Natural killer cell (primary cell): ENCODE data around the gene SORL1. TPM values are rescaled to one million over a fixed set of nuclear protein-coding genes. Genes with fewer than 3 reads are reported as not detected.
"Not testable (repeated sequence)": the region's sequence is repeated elsewhere in the genome, so short reads cannot be mapped to it uniquely, and the experiment has no call there.

Source experiments
- ATAC-seq, 3 donors: fragments of 150-1000 bp in 2 of 3; fragments of 200-7000 bp in 1 of 3; cut with Tn5 transposase; 1 replicate in 1 of 3; 2 replicates in 2 of 3; pipeline ENCODE4 v1.10.0; 2021; ENCODE audit warnings: mild to moderate bottlenecking in 2 of 3, moderate library complexity in 2 of 3
- DNase-seq, 2 donors: peaks; one replicate each; pipeline versions ENCODE4 v3.0.0 to v3.0.0-alpha.2; 2013 to 2021; ENCODE audit warnings: mixed read lengths in 1 of 2
- H3K27ac ChIP-seq: one replicate; pipeline ENCODE4 v1.5.1; 2013; ENCODE audit warnings: mild to moderate bottlenecking, low read length
- H3K27me3 ChIP-seq: one replicate; pipeline ENCODE4 v1.6.1; 2013; ENCODE audit warnings: low read length; ENCODE audit not compliant: control insufficient read depth, insufficient read depth
- H3K36me3 ChIP-seq: one replicate; pipeline ENCODE4 v1.6.1; 2013; ENCODE audit warnings: low read length; ENCODE audit not compliant: control insufficient read depth, insufficient read depth
- H3K4me1 ChIP-seq: one replicate; pipeline ENCODE4 v1.6.1; 2013; ENCODE audit warnings: low read length; ENCODE audit not compliant: control insufficient read depth, insufficient read depth
- H3K4me3 ChIP-seq: one replicate; pipeline ENCODE4 v1.5.1; 2013; ENCODE audit warnings: low read length
- H3K9me3 ChIP-seq: one replicate; pipeline ENCODE4 v1.6.1; 2013; ENCODE audit warnings: low read length; ENCODE audit not compliant: control insufficient read depth, insufficient read depth
- H3K27ac Mint-ChIP-seq, 2 donors: one replicate each; pipeline ENCODE4 v1.8.0; 2022; ENCODE audit warnings: mild to moderate bottlenecking in 2 of 2, mixed read lengths in 2 of 2, moderate library complexity in 1 of 2
- H3K27me3 Mint-ChIP-seq, 2 donors: one replicate each; pipeline ENCODE4 v1.8.0; 2022; ENCODE audit warnings: low read depth in 2 of 2, mixed read lengths in 2 of 2
- H3K36me3 Mint-ChIP-seq: one replicate; pipeline ENCODE4 v1.8.0; 2022; ENCODE audit warnings: mixed read lengths
- H3K4me1 Mint-ChIP-seq, 2 donors: one replicate each; pipeline ENCODE4 v1.8.0; 2022; ENCODE audit warnings: mixed read lengths in 2 of 2
- H3K4me3 Mint-ChIP-seq: one replicate; pipeline ENCODE4 v1.8.0; 2022; ENCODE audit warnings: mild to moderate bottlenecking, moderate library complexity, mixed read lengths
- H3K9me3 Mint-ChIP-seq, 2 donors: one replicate each; pipeline ENCODE4 v1.8.0; 2022; ENCODE audit warnings: mixed read lengths in 2 of 2
- CTCF ChIP-seq: fragments of 200-600 bp; IDR thresholded peaks from one replicate; pipeline ENCODE4 v1.8.0; 2022; ENCODE audit warnings: antibody characterized with exemption
- whole genome bisulfite sequencing: methylation state at CpG from one replicate; pipeline ENCODE4 v1.1.7; 2013; ENCODE audit warnings: missing lambda C conversion rate; ENCODE audit not compliant: insufficient coverage; 5-methylcytosine and 5-hydroxymethylcytosine counted together
- intact Hi-C: fragments of 100-400 bp; cut with micrococcal nuclease; formaldehyde crosslinking; loops from one replicate; pipeline ENCODE4 v1.14.2; 2022
- total RNA-seq, 4 donors: library from RNA; stranded (reverse); fragments of 120-200 nt in 1 of 4; gene quantifications; one replicate each; pipeline versions ENCODE4 v1.2.3 to v1.2.4, GENCODE V29; 2013 to 2022

SORL1 gene
- total RNA-seq, 3 donors from 2014 or later (not counting 1 experiment from before 2014, with no cell fraction given) = 386 to 519 (median 456) TPM

GRCh38 chr11:121479698-121480238 lies 27.7 kb downstream of the SORL1 start:
- no peak for ATAC-seq
- H3K9me3 Mint-ChIP-seq = no peaks in the 10 kb centered on the region
- H3K36me3 Mint-ChIP-seq = no peaks in the 10 kb centered on the region
- no peak overlapping the region for H3K4me3 Mint-ChIP-seq
- TF ChIP-seq CTCF = no peak
- peak overlapping the region; percentile 76 for H3K27ac Mint-ChIP-seq
- Histone ChIP-seq H3K4me3 (no peak overlapping the region), H3K4me1 (peaks cover 83% of the 10 kb centered on the region), H3K9me3 (no peaks in the 10 kb centered on the region), H3K36me3 (peaks cover 24% of the 10 kb centered on the region), H3K27ac (no peak overlapping the region), H3K27me3 (no peaks in the 10 kb centered on the region)
- intact Hi-C loops = no loop called here
- DNase-seq = no peak
- peaks cover 65 to 91% of the 10 kb centered on the region in 2 donors for H3K4me1 Mint-ChIP-seq
- 89% methylated on average over 7 of the region's 7 CpGs for WGBS
- no peaks in the 10 kb centered on the region for H3K27me3 Mint-ChIP-seq

GRCh38 chr11:121481484-121482230 lies 29.5 kb downstream of the SORL1 start:
- intact Hi-C loops = loop anchor here (1.0 kb wide), 5 partner anchors 9 to 63 kb away; no protein-coding TSS in a partner anchor
- H3K4me1 ChIP-seq = peaks cover 94% of the 10 kb centered on the region
- H3K4me3 ChIP-seq = peak overlapping the region; percentile 41
- ATAC-seq (peak; percentile 52 to 80 (median 68)), DNase-seq (peak; percentile 55 to 86)
- 4% methylated on average over 2 of the region's 2 CpGs for WGBS
- H3K36me3 Mint-ChIP-seq, H3K9me3 Mint-ChIP-seq, H3K27me3 Mint-ChIP-seq, H3K27me3 ChIP-seq, H3K9me3 ChIP-seq: not testable (repeated sequence)
- peak overlapping the region; percentile 89 for H3K4me3 Mint-ChIP-seq
- peaks cover 35% of the 10 kb centered on the region for H3K36me3 ChIP-seq
- peak overlapping the region; percentile 94 to 95 for H3K27ac Mint-ChIP-seq
- peaks cover 61 to 87% of the 10 kb centered on the region in 2 donors for H3K4me1 Mint-ChIP-seq
- H3K27ac ChIP-seq = peak overlapping the region; percentile 93

- peaks cover 94% of the 10 kb centered on the region for H3K4me1 ChIP-seq
- no peaks in the 10 kb centered on the region for H3K27me3 ChIP-seq
- Mint-ChIP-seq H3K27ac (peak overlapping the region; percentile 94 to 95), H3K9me3 (no peaks in the 10 kb centered on the region), H3K36me3 (peaks cover 4% of the 10 kb centered on the region), H3K4me1 (peaks cover 59 to 87% of the 10 kb centered on the region in 2 donors), H3K27me3 (no peaks in the 10 kb centered on the region), H3K4me3 (peak overlapping the region; percentile 89)
- peak overlapping the region; percentile 93 for H3K27ac ChIP-seq
- ATAC-seq = peak; percentile 69 to 87 (median 77)
- 19% methylated on average over 8 of the region's 9 CpGs for WGBS
- peak overlapping the region; percentile 41 for H3K4me3 ChIP-seq
- DNase-seq = peak; percentile 72 to 87
- intact Hi-C loops = loop anchor here (1.0 kb wide), 5 partner anchors 10 to 64 kb away; no protein-coding TSS in a partner anchor
- no peak for TF ChIP-seq CTCF
- H3K36me3 ChIP-seq = peaks cover 40% of the 10 kb centered on the region
- H3K9me3 ChIP-seq = no peaks in the 10 kb centered on the region
Observed at GRCh38 chr11:121482231-121483129, 30.4 kb downstream of the SORL1 start.
